HepG2 (cell line): ENCODE data around the gene PWWP2A. TPM values are rescaled to one million over a fixed set of nuclear protein-coding genes. Genes with fewer than 3 reads are reported as not detected.

Experiments used
- CENPBD1 ChIP-seq: sonication (generic); formaldehyde crosslinking; IDR thresholded peaks from 2 replicates; pipeline ENCODE4 v1.8.0; 2022; ENCODE audit warnings: missing genetic modification reagents, low read depth, mild to moderate bottlenecking, borderline replicate concordance
- DMTF1 ChIP-seq: sonication (generic); formaldehyde crosslinking; IDR thresholded peaks from 2 replicates; pipeline ENCODE4 v1.4.0; 2020; ENCODE audit warnings: mild to moderate bottlenecking, missing genetic modification reagents
- HIVEP1 ChIP-seq: sonication (generic); formaldehyde crosslinking; IDR thresholded peaks from 2 replicates; pipeline ENCODE4 v1.4.0; 2020; ENCODE audit warnings: mild to moderate bottlenecking, missing genetic modification reagents
- MED13 ChIP-seq: sonication (generic); formaldehyde crosslinking; IDR thresholded peaks from 2 replicates; pipeline ENCODE4 v1.5.0; 2020; ENCODE audit warnings: missing genetic modification reagents
- MXD4 ChIP-seq: IDR thresholded peaks from 2 replicates; pipeline ENCODE4 v1.6.1; 2016; ENCODE audit warnings: mild to moderate bottlenecking, missing biosample characterization, missing genetic modification reagents
- TBX2 ChIP-seq: sonication (generic); formaldehyde crosslinking; IDR thresholded peaks from 2 replicates; pipeline ENCODE4 v1.5.0; 2020; ENCODE audit warnings: missing genetic modification reagents, mild to moderate bottlenecking, borderline replicate concordance
- TFDP1 ChIP-seq: IDR thresholded peaks from 2 replicates; pipeline ENCODE4 v1.6.1; 2016; ENCODE audit warnings: missing compliant biosample characterization, missing genetic modification reagents, borderline replicate concordance
- ZBTB33 ChIP-seq: sonication (generic); formaldehyde crosslinking; IDR thresholded peaks from 2 replicates; pipeline ENCODE4 v1.4.0; 2020; ENCODE audit warnings: missing genetic modification reagents
- ZFP62 ChIP-seq: sonication (generic); formaldehyde crosslinking; IDR thresholded peaks from 2 replicates; pipeline ENCODE4 v1.4.0; 2020; ENCODE audit warnings: missing genetic modification reagents
- ZNF143 ChIP-seq: sonication (generic); formaldehyde crosslinking; IDR thresholded peaks from 2 replicates; pipeline ENCODE4 v1.4.0; 2020; ENCODE audit warnings: missing genetic modification reagents
- ZNF350 ChIP-seq: sonication (generic); formaldehyde crosslinking; IDR thresholded peaks from 2 replicates; pipeline ENCODE4 v1.4.0; 2020; ENCODE audit warnings: mild to moderate bottlenecking, low read depth, missing genetic modification reagents, borderline replicate concordance
- ZNF513 ChIP-seq: sonication (generic); formaldehyde crosslinking; conservative IDR thresholded peaks from 2 replicates; pipeline ENCODE4 v1.5.0; 2020; ENCODE audit warnings: missing genetic modification reagents
- ZNF550 ChIP-seq: sonication (generic); formaldehyde crosslinking; IDR thresholded peaks from 2 replicates; pipeline ENCODE4 v1.4.0; 2020; ENCODE audit warnings: mild to moderate bottlenecking, missing genetic modification reagents, borderline replicate concordance
- ZNF652 ChIP-seq: IDR thresholded peaks from 2 replicates; pipeline ENCODE4 v1.6.1; 2016; ENCODE audit warnings: low read depth, borderline replicate concordance
- ZNF660 ChIP-seq: sonication (generic); formaldehyde crosslinking; IDR thresholded peaks from 2 replicates; pipeline ENCODE4 v1.5.1; 2020; ENCODE audit warnings: mild to moderate bottlenecking, low read depth, missing genetic modification reagents, borderline replicate concordance
- ZNF800 ChIP-seq: sonication (generic); formaldehyde crosslinking; IDR thresholded peaks from 2 replicates; pipeline ENCODE4 v1.4.0; 2020; ENCODE audit warnings: missing genetic modification reagents
- ZNF816 ChIP-seq: sonication (generic); formaldehyde crosslinking; IDR thresholded peaks from 2 replicates; pipeline ENCODE4 v1.8.0; 2022; ENCODE audit warnings: missing genetic modification reagents, mild to moderate bottlenecking, borderline replicate concordance
- ZSCAN25 ChIP-seq: sonication (generic); formaldehyde crosslinking; IDR thresholded peaks from 2 replicates; pipeline ENCODE4 v1.8.0; 2022; ENCODE audit warnings: mild to moderate bottlenecking, missing genetic modification reagents
- ZZZ3 ChIP-seq: sonication (generic); formaldehyde crosslinking; IDR thresholded peaks from 2 replicates; pipeline ENCODE4 v1.4.0; 2020; ENCODE audit warnings: missing genetic modification reagents, mild to moderate bottlenecking, borderline replicate concordance
- polyA plus RNA-seq, 8 experiments: library from polyadenylated mRNA; depleted of rRNA in 3 of 8; stranded (reverse) in 7 of 8; unstranded in 1 of 8; fragments of >200 nt; fragmentation: Illumina TruSeq in 4 of 8; extraction: Trizol in 4 of 8; gene quantifications; 2 replicates each; pipeline versions ENCODE4 v1.2.1 to v1.2.3, GENCODE V29; 2011 to 2016; ENCODE audit warnings: low read depth in 4 of 8, missing spikeins in 1 of 8, mixed read lengths in 1 of 8; ENCODE audit not compliant: insufficient read depth in 1 of 8
- total RNA-seq, 5 experiments: library from RNA; depleted of rRNA; stranded (reverse); fragments of >200 nt; fragmentation: Illumina TruSeq; extraction: Trizol; gene quantifications; 2 replicates each; pipeline ENCODE4 v1.2.3, GENCODE V29; 2016; ENCODE audit warnings: low read depth in 1 of 5

PWWP2A gene
- total and polyA plus RNA-seq, 2 of the 13 experiments (the other 11 are each of a cell fraction or from before 2014, with no cell fraction given) = 7.3 to 16.9 TPM

- TF ChIP-seq DMTF1 (no peak), ZNF660 (CRISPR knock-in tag) (no peak), ZNF513 (no peak), ZNF143 (CRISPR knock-in tag) (no peak; the same call in 1 of the 2 replicates), TFDP1 (peak; percentile 61; the same call in 1 of the 2 replicates), ZZZ3 (CRISPR knock-in tag) (0 out of 2 replicates have a peak, but pooled peaks have one; percentile 63), ZSCAN25 (CRISPR knock-in tag) (no peak), HIVEP1 (CRISPR knock-in tag) (no peak), ZNF350 (CRISPR knock-in tag) (no peak; the same call in 1 of the 2 replicates), ZNF652 (no peak), MED13 (peak; percentile 67; the same call in 1 of the 2 replicates), MXD4 (CRISPR knock-in tag) (no peak), ZNF800 (CRISPR knock-in tag) (no peak), TBX2 (CRISPR knock-in tag) (peak; percentile 89), ZNF816 (no peak), ZFP62 (CRISPR knock-in tag) (no peak), ZBTB33 (CRISPR knock-in tag) (no peak), ZNF550 (CRISPR knock-in tag) (no peak), CENPBD1 (no peak)
Measured at GRCh38 chr5:160119142-160119904, at the start of gene PWWP2A (continued).
